HL-60 (cell line): Measurements from ENCODE around the gene CYS1.

ENCODE experiments used
- CTCF ChIP-seq: IDR thresholded peaks from one replicate; pipeline ENCODE4 v1.5.1; 2011; ENCODE audit warnings: low read length, control low read depth, inconsistent platforms; ENCODE audit not compliant: insufficient read depth
- GABPA ChIP-seq: IDR thresholded peaks from 2 replicates; pipeline ENCODE4 v1.6.1; 2012; ENCODE audit warnings: low read depth
- POLR2AphosphoS5 ChIP-seq: IDR thresholded peaks from 2 replicates; pipeline ENCODE4 v1.6.1; 2012; ENCODE audit warnings: low read depth
- REST ChIP-seq: IDR thresholded peaks from 2 replicates; pipeline ENCODE4 v1.6.1; 2012; ENCODE audit warnings: low read depth; ENCODE audit not compliant: insufficient replicate concordance

DNA sequence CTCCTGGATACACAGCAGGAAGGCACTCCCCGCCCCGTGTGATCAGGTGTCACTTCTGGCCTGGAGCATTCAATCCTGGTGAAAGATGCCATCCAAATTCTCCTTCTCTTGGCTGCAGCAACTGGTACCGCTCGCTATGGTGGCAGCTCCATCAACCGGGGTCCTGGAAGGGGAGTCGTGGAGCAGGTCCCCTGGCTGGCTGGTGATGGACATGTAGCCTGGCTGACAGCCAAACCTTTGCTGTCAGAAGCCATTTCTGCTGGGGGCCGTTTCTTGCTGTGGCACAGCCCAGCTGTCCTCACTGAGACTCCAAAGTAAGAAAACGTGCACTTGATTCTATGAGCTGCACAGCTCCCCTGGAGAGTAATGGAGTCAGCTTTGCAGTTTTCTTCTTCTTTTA is 7.1 kb upstream of the CYS1 start:
- TF ChIP-seq POLR2AphosphoS5 (no peak), GABPA (no peak), CTCF (no peak), REST (no peak)
